ENCODE measurements around the gene KLK2. TPM values are rescaled to one million over a fixed set of nuclear protein-coding genes. Genes with fewer than 3 reads are reported as not detected.

The KLK2 gene
- total RNA-seq, 1 donor, result not detected

DNA sequence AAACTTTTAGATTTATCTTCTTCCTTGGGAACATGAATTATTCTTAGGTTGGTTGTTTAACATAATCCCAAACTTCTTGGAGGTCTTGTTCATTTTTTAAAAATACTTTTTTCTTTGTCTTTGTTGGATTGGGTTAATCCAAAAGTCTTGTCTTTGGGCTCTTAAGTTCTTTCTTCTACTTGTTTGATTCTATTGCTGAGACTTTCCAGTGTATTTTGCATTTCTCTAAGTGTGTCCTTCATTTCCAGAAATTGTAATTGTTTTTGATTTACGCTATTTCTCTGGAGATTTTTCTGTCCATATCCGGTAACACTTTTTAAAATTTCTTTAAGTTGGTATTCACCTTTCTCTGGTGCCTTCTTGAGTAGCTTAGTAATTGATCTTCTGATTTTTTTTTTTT lies 30.0 kb upstream of the KLK2 start:
- DNase-seq (ENCODE audit: insufficient read length, low spot score, missing footprints), result no peak
- Histone ChIP-seq H3K9me3 (ENCODE audit: low read depth, low read length) (no peaks in the 10 kb centered on the region), H3K4me2 (ENCODE audit: insufficient read depth, low read length) (no peak overlapping the region), H3K4me3 (ENCODE audit: insufficient read depth, low read length) (no peak overlapping the region), H3K27me3 (ENCODE audit: insufficient read depth, low read length) (no peaks in the 10 kb centered on the region), H3K4me1 (ENCODE audit: insufficient read depth, low read length) (no peaks in the 10 kb centered on the region), H3K79me2 (ENCODE audit: insufficient read depth, low read length) (no peaks in the 10 kb centered on the region), H4K20me1 (ENCODE audit: insufficient read depth, low read length) (no peaks in the 10 kb centered on the region), H3K36me3 (ENCODE audit: insufficient read depth, low read length) (no peaks in the 10 kb centered on the region), H3K27ac (ENCODE audit: low read depth, low read length) (no peak overlapping the region), H2AFZ (ENCODE audit: low read length) (no peak overlapping the region)
- TF ChIP-seq, protein P1, sequence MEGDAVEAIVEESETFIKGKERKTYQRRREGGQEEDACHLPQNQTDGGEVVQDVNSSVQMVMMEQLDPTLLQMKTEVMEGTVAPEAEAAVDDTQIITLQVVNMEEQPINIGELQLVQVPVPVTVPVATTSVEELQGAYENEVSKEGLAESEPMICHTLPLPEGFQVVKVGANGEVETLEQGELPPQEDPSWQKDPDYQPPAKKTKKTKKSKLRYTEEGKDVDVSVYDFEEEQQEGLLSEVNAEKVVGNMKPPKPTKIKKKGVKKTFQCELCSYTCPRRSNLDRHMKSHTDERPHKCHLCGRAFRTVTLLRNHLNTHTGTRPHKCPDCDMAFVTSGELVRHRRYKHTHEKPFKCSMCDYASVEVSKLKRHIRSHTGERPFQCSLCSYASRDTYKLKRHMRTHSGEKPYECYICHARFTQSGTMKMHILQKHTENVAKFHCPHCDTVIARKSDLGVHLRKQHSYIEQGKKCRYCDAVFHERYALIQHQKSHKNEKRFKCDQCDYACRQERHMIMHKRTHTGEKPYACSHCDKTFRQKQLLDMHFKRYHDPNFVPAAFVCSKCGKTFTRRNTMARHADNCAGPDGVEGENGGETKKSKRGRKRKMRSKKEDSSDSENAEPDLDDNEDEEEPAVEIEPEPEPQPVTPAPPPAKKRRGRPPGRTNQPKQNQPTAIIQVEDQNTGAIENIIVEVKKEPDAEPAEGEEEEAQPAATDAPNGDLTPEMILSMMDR (IDR thresholded peaks at IDR 0.05; ENCODE audit: extremely low read depth, low read depth, low read length), result no peak

DNA sequence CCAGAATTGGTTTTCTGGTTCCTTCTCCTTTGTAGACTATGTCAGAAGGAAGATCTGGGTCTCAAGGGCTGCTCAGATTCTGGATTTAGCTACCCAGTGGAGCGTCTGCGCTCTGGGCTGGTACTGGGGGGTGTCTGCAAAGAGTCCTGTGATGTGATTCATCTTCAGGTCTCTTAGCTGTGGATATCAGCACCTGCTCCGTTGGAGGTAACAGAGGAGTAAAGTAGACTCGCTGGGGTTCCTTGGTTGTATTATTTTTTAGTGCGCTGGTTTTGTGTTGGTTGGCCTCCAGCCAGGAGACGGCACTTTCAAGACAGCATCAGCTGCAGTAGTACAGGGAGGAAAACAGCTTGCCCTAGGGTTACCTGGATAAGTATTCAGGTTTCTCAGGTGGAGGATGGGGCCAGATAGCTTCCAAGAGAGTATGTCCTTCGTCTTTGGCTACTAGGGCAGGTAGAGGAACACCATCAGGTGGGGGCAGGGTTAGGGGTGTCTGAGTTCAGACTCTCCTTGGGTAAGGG lies 29.5 kb upstream of the KLK2 start:
- H2AFZ ChIP-seq (ENCODE audit: low read length), result no peak overlapping the region
- no peak overlapping the region for H3K27ac ChIP-seq (ENCODE audit: low read depth, low read length)
- TF ChIP-seq, protein P1 (IDR thresholded peaks at IDR 0.05; ENCODE audit: extremely low read depth, low read depth, low read length), result no peak
- no peaks in the 10 kb centered on the region for H4K20me1 ChIP-seq (ENCODE audit: insufficient read depth, low read length)
- no peak overlapping the region for H3K4me3 ChIP-seq (ENCODE audit: insufficient read depth, low read length)
- no peaks in the 10 kb centered on the region for H3K27me3 ChIP-seq (ENCODE audit: insufficient read depth, low read length)
- H3K4me1 ChIP-seq (ENCODE audit: insufficient read depth, low read length), result no peaks in the 10 kb centered on the region
- DNase-seq (ENCODE audit: insufficient read length, low spot score, missing footprints), result no peak
- no peaks in the 10 kb centered on the region for H3K9me3 ChIP-seq (ENCODE audit: low read depth, low read length)
- H3K79me2 ChIP-seq (ENCODE audit: insufficient read depth, low read length), result no peaks in the 10 kb centered on the region
- no peaks in the 10 kb centered on the region for H3K36me3 ChIP-seq (ENCODE audit: insufficient read depth, low read length)
- H3K4me2 ChIP-seq (ENCODE audit: insufficient read depth, low read length), result no peak overlapping the region

GRCh38 chr19:50844296-50844935 lies 28.8 kb upstream of the KLK2 start:
- no peak for DNase-seq (ENCODE audit: insufficient read length, low spot score, missing footprints)
- H3K4me2 ChIP-seq (ENCODE audit: insufficient read depth, low read length), result no peak overlapping the region
- H4K20me1 ChIP-seq (ENCODE audit: insufficient read depth, low read length), result no peaks in the 10 kb centered on the region
- H2AFZ ChIP-seq (ENCODE audit: low read length), result no peak overlapping the region
- no peak overlapping the region for H3K4me3 ChIP-seq (ENCODE audit: insufficient read depth, low read length)
- H3K79me2 ChIP-seq (ENCODE audit: insufficient read depth, low read length), result no peaks in the 10 kb centered on the region
- no peak overlapping the region for H3K27ac ChIP-seq (ENCODE audit: low read depth, low read length)
- no peaks in the 10 kb centered on the region for H3K36me3 ChIP-seq (ENCODE audit: insufficient read depth, low read length)
- no peaks in the 10 kb centered on the region for H3K27me3 ChIP-seq (ENCODE audit: insufficient read depth, low read length)
- TF ChIP-seq, protein P1 (IDR thresholded peaks at IDR 0.05; ENCODE audit: extremely low read depth, low read depth, low read length), result no peak
- no peaks in the 10 kb centered on the region for H3K4me1 ChIP-seq (ENCODE audit: insufficient read depth, low read length)
- no peaks in the 10 kb centered on the region for H3K9me3 ChIP-seq (ENCODE audit: low read depth, low read length)

- Histone ChIP-seq H3K4me2 (ENCODE audit: insufficient read depth, low read length) (no peak overlapping the region), H3K27me3 (ENCODE audit: insufficient read depth, low read length) (peaks cover 2% of the 10 kb centered on the region), H3K27ac (ENCODE audit: low read depth, low read length) (no peak overlapping the region), H3K4me3 (ENCODE audit: insufficient read depth, low read length) (no peak overlapping the region), H3K4me1 (ENCODE audit: insufficient read depth, low read length) (no peaks in the 10 kb centered on the region), H3K36me3 (ENCODE audit: insufficient read depth, low read length) (no peaks in the 10 kb centered on the region), H2AFZ (ENCODE audit: low read length) (no peak overlapping the region), H3K9me3 (ENCODE audit: low read depth, low read length) (no peaks in the 10 kb centered on the region), H4K20me1 (ENCODE audit: insufficient read depth, low read length) (no peaks in the 10 kb centered on the region), H3K79me2 (ENCODE audit: insufficient read depth, low read length) (no peaks in the 10 kb centered on the region)
- TF ChIP-seq, protein P1 (IDR thresholded peaks at IDR 0.05; ENCODE audit: extremely low read depth, low read depth, low read length), result no peak
- DNase-seq (ENCODE audit: insufficient read length, low spot score, missing footprints), result no peak
Measured at GRCh38 chr19:50850738-50851137, 22.5 kb upstream of the KLK2 start.
